ENCODE data around the gene OR11H7. TPM values are rescaled to one million over a fixed set of nuclear protein-coding genes. Genes with fewer than 3 reads are reported as not detected.
"Not testable (repeated sequence)": the region's sequence is repeated elsewhere in the genome, so short reads cannot be mapped to it uniquely, and the experiment has no call there.

The OR11H7 gene
- total RNA-seq, 3 donors from 2014 or later, result not detected

DNA sequence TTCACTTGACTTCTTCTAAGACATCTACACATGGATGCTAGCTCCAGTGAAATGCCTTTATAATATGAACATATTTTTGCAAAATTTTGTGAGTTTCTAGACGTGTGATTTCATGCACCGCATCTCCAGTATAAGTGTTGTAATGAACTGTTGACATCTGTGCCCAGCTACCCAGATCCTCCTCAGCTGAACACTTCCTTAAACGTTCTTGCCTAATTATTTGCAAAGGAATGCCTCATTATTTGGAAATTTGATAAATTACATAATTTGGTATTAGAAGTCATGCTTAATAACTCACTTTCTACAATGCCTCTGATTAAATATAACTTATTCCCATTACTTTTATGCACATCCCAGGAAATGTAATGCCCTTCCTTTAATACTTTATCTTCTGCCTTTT lies 24.1 kb upstream of the OR11H7 start:
- ATAC-seq (no peak), DNase-seq (no peak)
- intact Hi-C loops (cut with DNase I, micrococcal nuclease), result no loop called here
- H3K4me3 ChIP-seq, result no peak overlapping the region
- H3K9me3 ChIP-seq, result no peaks in the 10 kb centered on the region
- no peaks in the 10 kb centered on the region for H3K36me3 ChIP-seq (ENCODE audit: low read depth)
- TF ChIP-seq, protein P1, sequence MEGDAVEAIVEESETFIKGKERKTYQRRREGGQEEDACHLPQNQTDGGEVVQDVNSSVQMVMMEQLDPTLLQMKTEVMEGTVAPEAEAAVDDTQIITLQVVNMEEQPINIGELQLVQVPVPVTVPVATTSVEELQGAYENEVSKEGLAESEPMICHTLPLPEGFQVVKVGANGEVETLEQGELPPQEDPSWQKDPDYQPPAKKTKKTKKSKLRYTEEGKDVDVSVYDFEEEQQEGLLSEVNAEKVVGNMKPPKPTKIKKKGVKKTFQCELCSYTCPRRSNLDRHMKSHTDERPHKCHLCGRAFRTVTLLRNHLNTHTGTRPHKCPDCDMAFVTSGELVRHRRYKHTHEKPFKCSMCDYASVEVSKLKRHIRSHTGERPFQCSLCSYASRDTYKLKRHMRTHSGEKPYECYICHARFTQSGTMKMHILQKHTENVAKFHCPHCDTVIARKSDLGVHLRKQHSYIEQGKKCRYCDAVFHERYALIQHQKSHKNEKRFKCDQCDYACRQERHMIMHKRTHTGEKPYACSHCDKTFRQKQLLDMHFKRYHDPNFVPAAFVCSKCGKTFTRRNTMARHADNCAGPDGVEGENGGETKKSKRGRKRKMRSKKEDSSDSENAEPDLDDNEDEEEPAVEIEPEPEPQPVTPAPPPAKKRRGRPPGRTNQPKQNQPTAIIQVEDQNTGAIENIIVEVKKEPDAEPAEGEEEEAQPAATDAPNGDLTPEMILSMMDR (IDR thresholded peaks at IDR 0.05), result no peak
- no peaks in the 10 kb centered on the region for H3K4me1 ChIP-seq (ENCODE audit: low read depth)

- Histone ChIP-seq H3K4me3 (no peak overlapping the region), H3K4me1 (ENCODE audit: low read depth) (no peaks in the 10 kb centered on the region), H3K36me3 (ENCODE audit: low read depth) (no peaks in the 10 kb centered on the region), H3K9me3 (no peaks in the 10 kb centered on the region)
- TF ChIP-seq, protein P1 (IDR thresholded peaks at IDR 0.05), result no peak
- DNase-seq, result no peak
- no peak for ATAC-seq
- intact Hi-C loops (cut with DNase I, micrococcal nuclease), result no loop called here
These were observed 19.2 kb upstream of the OR11H7 start for GRCh38 chr14:20209595-20209994.

- DNase-seq; H3K9me3 ChIP-seq; intact Hi-C loops (cut with DNase I, micrococcal nuclease); ATAC-seq; H3K4me1 ChIP-seq (ENCODE audit: low read depth); H3K4me3 ChIP-seq; H3K36me3 ChIP-seq (ENCODE audit: low read depth): not testable (repeated sequence)
These were observed 16.4 kb upstream of the OR11H7 start for GRCh38 chr14:20212406-20212805.

GRCh38 chr14:20215196-20215595 lies 13.6 kb upstream of the OR11H7 start:
- TF ChIP-seq, protein P1 (IDR thresholded peaks at IDR 0.05), result no peak
- ATAC-seq, result no peak
- DNase-seq, result no peak

DNA sequence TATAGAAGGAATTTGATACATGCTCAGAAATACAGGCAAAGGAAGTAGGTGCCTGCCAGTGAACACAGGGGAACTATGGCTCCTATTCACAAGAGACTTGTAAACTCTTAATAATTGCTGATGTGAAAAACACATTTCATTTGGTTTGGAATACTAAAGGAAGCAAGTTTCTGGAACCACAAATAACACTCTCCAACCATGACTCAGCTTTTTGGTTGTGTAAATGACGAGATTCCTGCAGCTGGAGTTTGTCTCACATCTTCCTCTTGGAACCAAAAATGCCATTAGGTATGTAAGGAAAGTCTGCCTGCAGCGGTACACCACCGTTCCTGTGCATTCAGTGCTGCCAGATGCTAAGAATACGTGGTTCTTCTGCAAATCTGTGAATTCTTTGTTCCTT lies 9.7 kb upstream of the OR11H7 start:
- TF ChIP-seq, protein P1 (IDR thresholded peaks at IDR 0.05), result no peak
- DNase-seq, result no peak
- no peak overlapping the region for H3K4me3 ChIP-seq
- H3K36me3 ChIP-seq (ENCODE audit: low read depth), result no peaks in the 10 kb centered on the region
- no peak for ATAC-seq
- no peaks in the 10 kb centered on the region for H3K9me3 ChIP-seq
- H3K4me1 ChIP-seq (ENCODE audit: low read depth), result no peaks in the 10 kb centered on the region
- intact Hi-C loops (cut with DNase I, micrococcal nuclease), result no loop called here

More at GRCh38 chr14:20215196-20215595, 13.6 kb upstream of the OR11H7 start:
- Histone ChIP-seq H3K9me3 (no peaks in the 10 kb centered on the region), H3K36me3 (ENCODE audit: low read depth) (no peaks in the 10 kb centered on the region), H3K4me3 (no peak overlapping the region), H3K4me1 (ENCODE audit: low read depth) (no peaks in the 10 kb centered on the region)
- intact Hi-C loops (cut with DNase I, micrococcal nuclease), result no loop called here

DNA sequence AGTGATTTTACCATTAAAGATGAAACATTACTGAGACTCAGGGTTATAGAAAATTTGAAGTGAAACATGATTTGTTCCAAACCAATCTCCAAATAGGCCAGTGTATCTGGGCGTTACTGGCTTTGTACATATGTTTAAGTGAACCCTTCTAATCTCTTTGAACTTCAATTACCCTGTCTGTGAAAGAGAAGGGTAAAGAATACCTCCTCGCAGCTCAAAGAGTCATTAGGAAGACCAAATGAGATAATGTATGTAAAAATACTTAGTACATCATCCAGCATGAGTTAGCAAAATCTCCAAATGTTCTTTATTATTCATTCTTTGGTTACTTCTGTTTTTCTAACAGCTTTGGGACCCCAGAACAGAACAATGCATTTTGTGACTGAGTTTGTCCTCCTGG lies 5.4 kb upstream of the OR11H7 start, which contains the start of gene OR11H6:
TSS of gene OR11H6 (plus strand) at position 301 of the 400 bp plus-strand sequence. CDS start at position 301, 0 bp downstream.
- H3K36me3 ChIP-seq (ENCODE audit: low read depth), result no peaks in the 10 kb centered on the region
- no peaks in the 10 kb centered on the region for H3K9me3 ChIP-seq
- TF ChIP-seq, protein P1 (IDR thresholded peaks at IDR 0.05), result no peak
- DNase-seq (no peak), ATAC-seq (no peak)
- no peaks in the 10 kb centered on the region for H3K4me1 ChIP-seq (ENCODE audit: low read depth)
- intact Hi-C loops (cut with DNase I, micrococcal nuclease), result no loop called here
- no peak within 1 kb of the TSS for H3K4me3 ChIP-seq

DNA sequence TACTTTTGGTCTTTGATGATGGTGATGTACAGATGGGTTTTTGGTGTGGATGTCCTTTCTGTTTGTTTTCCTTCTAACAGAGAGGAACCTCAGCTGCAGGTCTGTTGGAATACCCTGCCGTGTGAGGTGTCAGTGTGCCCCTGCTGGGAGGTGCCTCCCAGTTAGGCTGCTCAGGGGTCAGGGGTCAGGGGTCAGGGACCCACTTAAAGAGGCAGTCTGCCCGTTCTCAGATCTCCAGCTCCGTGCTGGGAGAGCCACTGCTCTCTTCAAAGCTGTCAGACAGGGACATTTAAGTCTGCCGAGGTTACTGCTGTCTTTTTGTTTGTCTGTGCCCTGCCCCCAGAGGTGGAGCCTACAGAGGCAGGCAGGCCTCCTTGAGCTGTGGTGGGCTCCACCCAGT lies 6.6 kb downstream of the OR11H7 start:
- H3K36me3 ChIP-seq (ENCODE audit: low read depth); intact Hi-C loops (cut with DNase I, micrococcal nuclease); H3K4me1 ChIP-seq (ENCODE audit: low read depth); H3K4me3 ChIP-seq; H3K9me3 ChIP-seq; ATAC-seq; DNase-seq: not testable (repeated sequence)

Data from mucosa of descending colon (tissue), 3 donors.